GM19238 (cell line): ENCODE results near the gene NCOR2.

Source experiments
- DNase-seq: peaks from one replicate; pipeline ENCODE4 v3.0.0; 2011; ENCODE audit warnings: low spot score; ENCODE audit not compliant: insufficient read length

NCOR2 gene

GRCh38 chr12:124560146-124560890 lies 7.1 kb downstream of the NCOR2 start:
- no peak for DNase-seq

GRCh38 chr12:124559182-124560017 lies 8.0 kb downstream of the NCOR2 start:
- no peak for DNase-seq

- no peak for DNase-seq
Observed at GRCh38 chr12:124558313-124558712, 9.1 kb downstream of the NCOR2 start.

- DNase-seq: no peak
Observed at GRCh38 chr12:124557518-124558223, 9.7 kb downstream of the NCOR2 start.

GRCh38 chr12:124556896-124557501 lies 10.4 kb downstream of the NCOR2 start:
- DNase-seq: no peak

GRCh38 chr12:124556074-124556466 lies 11.3 kb downstream of the NCOR2 start:
- DNase-seq: no peak

- DNase-seq: no peak
Observed at GRCh38 chr12:124555168-124556073, 12.0 kb downstream of the NCOR2 start.

- no peak for DNase-seq
Observed at GRCh38 chr12:124554429-124555029, 12.9 kb downstream of the NCOR2 start.

GRCh38 chr12:124553862-124554428 lies 13.5 kb downstream of the NCOR2 start:
- no peak for DNase-seq

- no peak for DNase-seq
Observed at GRCh38 chr12:124551268-124552144, 15.9 kb downstream of the NCOR2 start.

- no peak for DNase-seq
Observed at GRCh38 chr12:124550123-124551089, 17.0 kb downstream of the NCOR2 start.

- DNase-seq: no peak
Observed at GRCh38 chr12:124549629-124550028, 17.8 kb downstream of the NCOR2 start.

GRCh38 chr12:124548854-124549378 lies 18.5 kb downstream of the NCOR2 start:
- DNase-seq: no peak

GRCh38 chr12:124547626-124548025 lies 19.8 kb downstream of the NCOR2 start:
- no peak for DNase-seq

GRCh38 chr12:124545508-124546418 lies 21.6 kb downstream of the NCOR2 start:
- DNase-seq: peak; percentile 84

- no peak for DNase-seq
Observed at GRCh38 chr12:124544983-124545382, 22.4 kb downstream of the NCOR2 start.
